ENCODE data around the gene PTPRM. TPM values are rescaled to one million over a fixed set of nuclear protein-coding genes. Genes with fewer than 3 reads are reported as not detected.

The PTPRM gene
- total and polyA plus RNA-seq, 4 donors = 9.2 to 23.0 (median 12.7) TPM

GRCh38 chr18:7878265-7879211, 311.4 kb downstream of the PTPRM start:
- Histone ChIP-seq H3K4me1 (ENCODE audit: control insufficient read depth in 4 of 4, insufficient read depth in 4 of 4, low read length in 3 of 4) (no peaks in the 10 kb centered on the region), H3K27ac (ENCODE audit: low read depth in 1 of 2, low read length in 2 of 2) (no peak overlapping the region), H3K9me3 (ENCODE audit: control insufficient read depth in 4 of 4, low read length in 3 of 4) (no peaks in the 10 kb centered on the region), H3K27me3 (ENCODE audit: control insufficient read depth in 4 of 4, insufficient read depth in 4 of 4, low read length in 3 of 4) (no peaks in the 10 kb centered on the region), H3K9ac (ENCODE audit: low read depth in 1 of 2, low read length in 2 of 2) (no peak overlapping the region), H3K36me3 (ENCODE audit: control insufficient read depth in 4 of 4, insufficient read depth in 3 of 4, low read depth in 1 of 4, low read length in 3 of 4) (no peaks in the 10 kb centered on the region), H3K4me3 (ENCODE audit: low read depth in 1 of 3, low read length in 3 of 3) (no peak overlapping the region)
- TF ChIP-seq TAF1 (conservative IDR thresholded peaks at IDR 0.05) (no peak), YY1 (IDR thresholded peaks at IDR 0.05) (no peak), RXRA (IDR thresholded peaks at IDR 0.05) (no peak), FOXA1 (IDR thresholded peaks at IDR 0.05) (no peak), HNF4G (IDR thresholded peaks at IDR 0.05) (no peak), NR2F2 (IDR thresholded peaks at IDR 0.05) (no peak), GABPA (IDR thresholded peaks at IDR 0.05 in 1 of 2, conservative IDR thresholded peaks at IDR 0.05 in 1 of 2) (no peak), ATF3 (IDR thresholded peaks at IDR 0.05) (no peak), SP1 (IDR thresholded peaks at IDR 0.05) (no peak), RAD21 (IDR thresholded peaks at IDR 0.05) (no peak), EGR1 (IDR thresholded peaks at IDR 0.05; ENCODE audit: low read depth in 2 of 2) (no peak), JUND (IDR thresholded peaks at IDR 0.05) (no peak)
- TF ChIP-seq, protein P1, sequence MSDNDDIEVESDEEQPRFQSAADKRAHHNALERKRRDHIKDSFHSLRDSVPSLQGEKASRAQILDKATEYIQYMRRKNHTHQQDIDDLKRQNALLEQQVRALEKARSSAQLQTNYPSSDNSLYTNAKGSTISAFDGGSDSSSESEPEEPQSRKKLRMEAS (IDR thresholded peaks at IDR 0.05) = no peak
- TF ChIP-seq, protein P2, sequence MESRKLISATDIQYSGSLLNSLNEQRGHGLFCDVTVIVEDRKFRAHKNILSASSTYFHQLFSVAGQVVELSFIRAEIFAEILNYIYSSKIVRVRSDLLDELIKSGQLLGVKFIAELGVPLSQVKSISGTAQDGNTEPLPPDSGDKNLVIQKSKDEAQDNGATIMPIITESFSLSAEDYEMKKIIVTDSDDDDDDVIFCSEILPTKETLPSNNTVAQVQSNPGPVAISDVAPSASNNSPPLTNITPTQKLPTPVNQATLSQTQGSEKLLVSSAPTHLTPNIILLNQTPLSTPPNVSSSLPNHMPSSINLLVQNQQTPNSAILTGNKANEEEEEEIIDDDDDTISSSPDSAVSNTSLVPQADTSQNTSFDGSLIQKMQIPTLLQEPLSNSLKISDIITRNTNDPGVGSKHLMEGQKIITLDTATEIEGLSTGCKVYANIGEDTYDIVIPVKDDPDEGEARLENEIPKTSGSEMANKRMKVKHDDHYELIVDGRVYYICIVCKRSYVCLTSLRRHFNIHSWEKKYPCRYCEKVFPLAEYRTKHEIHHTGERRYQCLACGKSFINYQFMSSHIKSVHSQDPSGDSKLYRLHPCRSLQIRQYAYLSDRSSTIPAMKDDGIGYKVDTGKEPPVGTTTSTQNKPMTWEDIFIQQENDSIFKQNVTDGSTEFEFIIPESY (IDR thresholded peaks at IDR 0.05) = no peak
- TF ChIP-seq, protein P3, sequence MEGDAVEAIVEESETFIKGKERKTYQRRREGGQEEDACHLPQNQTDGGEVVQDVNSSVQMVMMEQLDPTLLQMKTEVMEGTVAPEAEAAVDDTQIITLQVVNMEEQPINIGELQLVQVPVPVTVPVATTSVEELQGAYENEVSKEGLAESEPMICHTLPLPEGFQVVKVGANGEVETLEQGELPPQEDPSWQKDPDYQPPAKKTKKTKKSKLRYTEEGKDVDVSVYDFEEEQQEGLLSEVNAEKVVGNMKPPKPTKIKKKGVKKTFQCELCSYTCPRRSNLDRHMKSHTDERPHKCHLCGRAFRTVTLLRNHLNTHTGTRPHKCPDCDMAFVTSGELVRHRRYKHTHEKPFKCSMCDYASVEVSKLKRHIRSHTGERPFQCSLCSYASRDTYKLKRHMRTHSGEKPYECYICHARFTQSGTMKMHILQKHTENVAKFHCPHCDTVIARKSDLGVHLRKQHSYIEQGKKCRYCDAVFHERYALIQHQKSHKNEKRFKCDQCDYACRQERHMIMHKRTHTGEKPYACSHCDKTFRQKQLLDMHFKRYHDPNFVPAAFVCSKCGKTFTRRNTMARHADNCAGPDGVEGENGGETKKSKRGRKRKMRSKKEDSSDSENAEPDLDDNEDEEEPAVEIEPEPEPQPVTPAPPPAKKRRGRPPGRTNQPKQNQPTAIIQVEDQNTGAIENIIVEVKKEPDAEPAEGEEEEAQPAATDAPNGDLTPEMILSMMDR (IDR thresholded peaks at IDR 0.05; ENCODE audit: low read depth, low read length, missing input control) = no peak
- no peak for DNase-seq (ENCODE audit: low spot score)
- 62% methylated on average over 6 of the region's 6 CpGs for WGBS

GRCh38 chr18:7879717-7880116, 312.6 kb downstream of the PTPRM start:
- WGBS = 90% methylated on average over 4 of the region's 4 CpGs
- Histone ChIP-seq H3K9me3 (ENCODE audit: control insufficient read depth in 4 of 4, low read length in 3 of 4) (no peaks in the 10 kb centered on the region), H3K4me1 (ENCODE audit: control insufficient read depth in 4 of 4, insufficient read depth in 4 of 4, low read length in 3 of 4) (no peaks in the 10 kb centered on the region), H3K27me3 (ENCODE audit: control insufficient read depth in 4 of 4, insufficient read depth in 4 of 4, low read length in 3 of 4) (no peaks in the 10 kb centered on the region), H3K4me3 (ENCODE audit: low read depth in 1 of 3, low read length in 3 of 3) (no peak overlapping the region), H3K36me3 (ENCODE audit: control insufficient read depth in 4 of 4, insufficient read depth in 3 of 4, low read depth in 1 of 4, low read length in 3 of 4) (no peaks in the 10 kb centered on the region), H3K27ac (ENCODE audit: low read depth in 1 of 2, low read length in 2 of 2) (no peak overlapping the region), H3K9ac (ENCODE audit: low read depth in 1 of 2, low read length in 2 of 2) (no peak overlapping the region)
- no peak for DNase-seq (ENCODE audit: low spot score)
- TF ChIP-seq, protein P2 (IDR thresholded peaks at IDR 0.05) = no peak
- no peak for TF ChIP-seq GABPA (IDR thresholded peaks at IDR 0.05 in 1 of 2, conservative IDR thresholded peaks at IDR 0.05 in 1 of 2)
- TF ChIP-seq NR2F2 (IDR thresholded peaks at IDR 0.05) = no peak
- TF ChIP-seq RXRA (IDR thresholded peaks at IDR 0.05) = no peak
